Prostate gland (tissue), 2 donors: ENCODE results near the gene PGK1.

Experiments used
- CTCF ChIP-seq, 4 experiments: fragments of 200-600 bp in 2 of 4; fragments of 450-650 bp in 2 of 4; sonication (generic) in 2 of 4; IDR thresholded peaks; 1 replicate in 3 of 4; 2 replicates in 1 of 4; pipeline ENCODE4 v1.5.1; 2016 to 2019; ENCODE audit warnings: antibody characterized with exemption in 4 of 4, mild to moderate bottlenecking in 2 of 4, moderate library complexity in 2 of 4
- POLR2A ChIP-seq: fragments of 450-650 bp; IDR thresholded peaks from one replicate; pipeline ENCODE4 v1.6.1; 2016; ENCODE audit warnings: antibody characterized with exemption, mild to moderate bottlenecking
- POLR2AphosphoS5 ChIP-seq: sonication (generic); formaldehyde crosslinking; IDR thresholded peaks from one replicate; pipeline ENCODE4 v1.6.1; 2017; ENCODE audit warnings: antibody characterized with exemption

GRCh38 chrX:78063687-78064086 is 40.4 kb upstream of the PGK1 start:
- no peak for TF ChIP-seq CTCF (IDR thresholded peaks at IDR 0.05)
- no peak for TF ChIP-seq POLR2A
- TF ChIP-seq POLR2AphosphoS5: no peak
